GM23248 (cell line): ENCODE measurements around the gene ADPGK.

ENCODE experiments used
- EZH2 ChIP-seq: fragments of 200-600 bp; sonication (generic); IDR thresholded peaks from 2 replicates; pipeline ENCODE4 v1.6.1; 2018; ENCODE audit warnings: antibody characterized with exemption, mild to moderate bottlenecking; ENCODE audit not compliant: insufficient read depth, poor library complexity, severe bottlenecking
- EZH2phosphoT487 ChIP-seq: fragments of 200-600 bp; sonication (generic); IDR thresholded peaks from 2 replicates; pipeline ENCODE4 v1.6.1; 2018; ENCODE audit warnings: antibody characterized with exemption, moderate library complexity, mild to moderate bottlenecking, low read depth; ENCODE audit not compliant: insufficient read depth

GRCh38 chr15:72796515-72797337 lies 13.2 kb upstream of the ADPGK start:
- no peak for TF ChIP-seq EZH2
- no peak for TF ChIP-seq EZH2phosphoT487
